DOHH2 (cell line): ENCODE results near the gene OR5AP2.
"Not testable (repeated sequence)": the region's sequence is repeated elsewhere in the genome, so short reads cannot be mapped to it uniquely, and the experiment has no call there.

Experiments
- H3F3A ChIP-seq: fragments of 200-600 bp; sonication (generic), shearing (Covaris generic); 2 replicates; pipeline ENCODE4 v1.6.0; 2016; ENCODE audit warnings: antibody characterized with exemption, mild to moderate bottlenecking; ENCODE audit not compliant: control insufficient read depth, insufficient read depth
- H3K27ac ChIP-seq: fragments of 200-600 bp; sonication (generic); 2 replicates; pipeline ENCODE4 v1.5.1; 2014; ENCODE audit warnings: low read depth, mild to moderate bottlenecking, low read length, moderate library complexity
- H3K27me3 ChIP-seq: fragments of 200-600 bp; sonication (generic); 2 replicates; pipeline ENCODE4 v1.6.1; 2014; ENCODE audit warnings: mild to moderate bottlenecking, low read length, mixed read lengths; ENCODE audit not compliant: control insufficient read depth
- H3K36me3 ChIP-seq: fragments of 200-600 bp; sonication (generic); 2 replicates; pipeline ENCODE4 v1.6.1; 2014; ENCODE audit warnings: mild to moderate bottlenecking, low read length, moderate library complexity, mixed read lengths; ENCODE audit not compliant: control insufficient read depth
- H3K4me1 ChIP-seq: fragments of 200-600 bp; sonication (generic); 2 replicates; pipeline ENCODE4 v1.6.1; 2014; ENCODE audit warnings: mild to moderate bottlenecking, low read length, mixed read lengths; ENCODE audit not compliant: control insufficient read depth
- H3K4me2 ChIP-seq: fragments of 200-600 bp; sonication (generic); 2 replicates; pipeline ENCODE4 v1.6.0; 2014; ENCODE audit warnings: mild to moderate bottlenecking, low read length, moderate library complexity
- H3K4me3 ChIP-seq: fragments of 200-600 bp; sonication (generic); 2 replicates; pipeline ENCODE4 v1.5.1; 2014; ENCODE audit warnings: mild to moderate bottlenecking, low read length, mixed read lengths
- H3K79me2 ChIP-seq: fragments of 200-600 bp; sonication (generic); 2 replicates; pipeline ENCODE4 v1.6.1; 2014; ENCODE audit warnings: mild to moderate bottlenecking, low read length, mixed read lengths; ENCODE audit not compliant: control insufficient read depth
- H3K9me2 ChIP-seq: fragments of 200-600 bp; sonication (generic); replicated peaks from 2 replicates; pipeline ENCODE4 v1.6.1; 2014; ENCODE audit warnings: mild to moderate bottlenecking, low read length, mixed read lengths; ENCODE audit not compliant: control insufficient read depth
- H3K9me3 ChIP-seq: fragments of 200-600 bp; sonication (generic); 2 replicates; pipeline ENCODE4 v1.6.1; 2014; ENCODE audit warnings: antibody characterized with exemption, low read length, mixed read lengths; ENCODE audit not compliant: control insufficient read depth, insufficient read depth
- H4K20me1 ChIP-seq: fragments of 200-600 bp; sonication (generic); 2 replicates; pipeline ENCODE4 v1.6.0; 2014; ENCODE audit warnings: low read depth, mild to moderate bottlenecking, antibody characterized with exemption, low read length, moderate library complexity; ENCODE audit not compliant: control insufficient read depth, insufficient read depth
- CTCF ChIP-seq: fragments of 200-600 bp; sonication (generic); IDR thresholded peaks from one replicate; pipeline ENCODE4 v1.5.1; 2014; ENCODE audit warnings: antibody characterized with exemption, mild to moderate bottlenecking, low read depth, low read length; ENCODE audit not compliant: poor library complexity, severe bottlenecking
- EZH2phosphoT487 ChIP-seq: fragments of 200-600 bp; sonication (generic); IDR thresholded peaks from 2 replicates; pipeline ENCODE4 v1.6.1; 2017; ENCODE audit warnings: borderline replicate concordance, mild to moderate bottlenecking, antibody characterized with exemption, low read length, moderate library complexity, mixed read lengths

OR5AP2 gene

GRCh38 chr11:56642339-56642738, at the start of gene OR5AP2:
TSS of gene OR5AP2 (minus strand) at chr11:56642439. CDS start at chr11:56642439, 0 bp downstream.
- no peak within 1 kb of the TSS for H3K4me3 ChIP-seq
- H3K27ac ChIP-seq = no peak within 1 kb of the TSS
- no peaks in the 10 kb centered on the region for H3K27me3 ChIP-seq
- H3K79me2 ChIP-seq = no peaks in the 10 kb centered on the region
- no peaks in the 10 kb centered on the region for H3K4me1 ChIP-seq
- H3F3A ChIP-seq = no peaks in the 10 kb centered on the region
- H4K20me1 ChIP-seq = no peaks in the 10 kb centered on the region
- H3K36me3 ChIP-seq = no peaks in the 10 kb centered on the region
- no peaks in the 10 kb centered on the region for H3K9me3 ChIP-seq
- TF ChIP-seq EZH2phosphoT487 (no peak), CTCF (no peak)
- H3K9me2 ChIP-seq = no peaks in the 10 kb centered on the region
- no peak within 1 kb of the TSS for H3K4me2 ChIP-seq

DNA sequence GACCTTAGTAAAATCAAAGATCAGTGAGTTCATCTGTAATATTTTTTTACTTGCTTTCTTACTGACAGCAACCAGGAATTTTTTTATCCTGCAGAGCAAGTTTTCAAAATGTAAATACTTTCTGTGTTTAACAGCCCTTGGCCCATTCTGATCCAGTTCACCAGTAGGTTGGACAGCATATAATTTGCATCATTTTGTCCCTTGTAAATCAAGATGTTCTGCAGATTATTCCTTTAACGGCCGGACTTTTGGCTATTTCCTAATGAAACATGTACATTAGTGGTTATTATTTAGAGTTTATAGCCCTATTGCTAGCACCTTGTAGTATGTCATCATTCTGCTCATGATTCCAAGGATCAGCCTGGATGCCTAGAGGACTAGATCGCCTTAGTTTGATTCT, 48.9 kb upstream of the OR5AP2 start:
- not testable (repeated sequence) for H3K79me2 ChIP-seq, H3K27me3 ChIP-seq, H3F3A ChIP-seq, H4K20me1 ChIP-seq, H3K9me3 ChIP-seq, H3K36me3 ChIP-seq, H3K27ac ChIP-seq, H3K9me2 ChIP-seq, H3K4me3 ChIP-seq, H3K4me2 ChIP-seq, H3K4me1 ChIP-seq

DNA sequence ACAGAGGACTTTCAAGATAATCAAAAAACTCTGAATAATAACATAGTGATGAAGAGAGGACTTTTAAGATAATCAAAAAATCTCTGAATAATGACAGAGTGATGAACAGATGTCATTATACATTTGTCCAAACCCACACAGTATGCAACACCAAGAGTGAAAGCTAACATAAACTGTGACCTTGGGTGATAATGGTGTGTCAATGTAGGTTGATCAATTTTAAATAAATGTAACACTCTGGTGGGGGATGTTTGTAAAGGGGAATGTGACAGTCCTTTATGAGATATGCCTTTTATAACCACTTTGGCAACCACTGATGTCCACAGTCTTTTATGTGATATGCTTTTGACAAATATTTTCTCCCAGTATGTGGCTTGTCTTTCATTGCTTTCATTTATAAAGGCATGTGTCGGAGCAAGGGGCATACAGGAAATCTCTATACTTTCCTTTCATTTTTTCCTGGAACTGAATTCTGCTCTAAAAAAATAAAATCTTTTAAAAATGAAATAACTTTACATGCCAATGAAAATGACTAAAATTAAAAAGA, 46.4 kb upstream of the OR5AP2 start:
- H3K9me2 ChIP-seq = no peaks in the 10 kb centered on the region
- no peak overlapping the region for H3K27ac ChIP-seq
- H3F3A ChIP-seq = no peaks in the 10 kb centered on the region
- H3K4me1 ChIP-seq = no peaks in the 10 kb centered on the region
- no peaks in the 10 kb centered on the region for H3K9me3 ChIP-seq
- H3K4me2 ChIP-seq = no peak overlapping the region
- no peak overlapping the region for H3K4me3 ChIP-seq
- TF ChIP-seq CTCF (no peak), EZH2phosphoT487 (no peak)
- H3K27me3 ChIP-seq = no peaks in the 10 kb centered on the region
- H3K79me2 ChIP-seq = no peaks in the 10 kb centered on the region
- no peaks in the 10 kb centered on the region for H3K36me3 ChIP-seq
- no peaks in the 10 kb centered on the region for H4K20me1 ChIP-seq

DNA sequence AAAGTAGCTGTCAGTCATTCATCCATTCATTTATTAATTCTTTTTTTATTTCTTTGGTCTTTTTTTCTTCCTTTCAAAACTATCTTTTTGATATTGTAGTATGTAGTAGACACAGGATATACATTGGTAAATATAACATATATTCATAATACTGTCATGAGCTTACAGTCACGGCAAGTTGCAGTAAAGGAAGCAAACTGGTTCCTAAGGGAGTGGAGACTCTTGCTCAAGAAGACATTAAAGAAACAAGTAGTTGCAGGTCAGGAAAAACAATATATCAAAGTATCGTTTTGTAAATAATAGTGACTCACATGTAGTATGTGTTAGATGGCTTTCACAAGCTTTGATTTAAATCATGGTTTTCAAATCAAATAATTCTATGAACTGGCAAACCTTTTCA, 28.7 kb upstream of the OR5AP2 start:
- H3K4me2 ChIP-seq = no peak overlapping the region
- no peaks in the 10 kb centered on the region for H3K27me3 ChIP-seq
- no peak for TF ChIP-seq CTCF
- TF ChIP-seq EZH2phosphoT487 = no peak
- H3K4me1 ChIP-seq = no peaks in the 10 kb centered on the region
- H3F3A ChIP-seq = no peaks in the 10 kb centered on the region
- no peaks in the 10 kb centered on the region for H3K9me3 ChIP-seq
- H3K9me2 ChIP-seq = no peaks in the 10 kb centered on the region
- no peaks in the 10 kb centered on the region for H4K20me1 ChIP-seq
- H3K79me2 ChIP-seq = no peaks in the 10 kb centered on the region
- no peaks in the 10 kb centered on the region for H3K36me3 ChIP-seq
- no peak overlapping the region for H3K4me3 ChIP-seq
- H3K27ac ChIP-seq = no peak overlapping the region
